ENCODE data around the gene TAF4. TPM values are rescaled to one million over a fixed set of nuclear protein-coding genes. Genes with fewer than 3 reads are reported as not detected.

TAF4 gene
- total RNA-seq, 1 donor from 2014 or later, result 28.1 TPM

DNA sequence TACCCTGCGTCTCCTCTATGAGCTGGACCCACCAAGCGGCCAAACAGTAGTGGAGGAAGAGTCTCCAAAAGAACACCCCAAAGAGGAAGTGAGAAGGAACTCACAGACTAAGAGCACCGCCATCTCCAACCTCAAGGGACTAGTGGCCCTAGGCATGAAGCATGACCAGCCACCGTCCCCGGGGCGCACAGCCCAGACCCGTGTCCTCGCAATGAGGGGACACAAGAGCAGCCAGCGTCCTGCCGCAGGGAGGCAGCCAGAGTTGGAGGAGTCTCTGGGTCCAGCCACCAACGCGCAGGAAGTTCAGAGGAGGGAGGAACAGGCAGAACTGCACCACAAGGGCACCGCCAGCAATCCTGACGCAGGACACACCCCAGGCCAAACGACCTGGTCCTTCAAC, 72.6 kb downstream of the TAF4 start:
- H3K4me1 Mint-ChIP-seq, result no peaks in the 10 kb centered on the region
- TF ChIP-seq, protein P1, sequence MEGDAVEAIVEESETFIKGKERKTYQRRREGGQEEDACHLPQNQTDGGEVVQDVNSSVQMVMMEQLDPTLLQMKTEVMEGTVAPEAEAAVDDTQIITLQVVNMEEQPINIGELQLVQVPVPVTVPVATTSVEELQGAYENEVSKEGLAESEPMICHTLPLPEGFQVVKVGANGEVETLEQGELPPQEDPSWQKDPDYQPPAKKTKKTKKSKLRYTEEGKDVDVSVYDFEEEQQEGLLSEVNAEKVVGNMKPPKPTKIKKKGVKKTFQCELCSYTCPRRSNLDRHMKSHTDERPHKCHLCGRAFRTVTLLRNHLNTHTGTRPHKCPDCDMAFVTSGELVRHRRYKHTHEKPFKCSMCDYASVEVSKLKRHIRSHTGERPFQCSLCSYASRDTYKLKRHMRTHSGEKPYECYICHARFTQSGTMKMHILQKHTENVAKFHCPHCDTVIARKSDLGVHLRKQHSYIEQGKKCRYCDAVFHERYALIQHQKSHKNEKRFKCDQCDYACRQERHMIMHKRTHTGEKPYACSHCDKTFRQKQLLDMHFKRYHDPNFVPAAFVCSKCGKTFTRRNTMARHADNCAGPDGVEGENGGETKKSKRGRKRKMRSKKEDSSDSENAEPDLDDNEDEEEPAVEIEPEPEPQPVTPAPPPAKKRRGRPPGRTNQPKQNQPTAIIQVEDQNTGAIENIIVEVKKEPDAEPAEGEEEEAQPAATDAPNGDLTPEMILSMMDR (IDR thresholded peaks at IDR 0.05; ENCODE audit: unreplicated experiment), result no peak
- peaks cover 80% of the 10 kb centered on the region for H3K36me3 Mint-ChIP-seq
- no peak for DNase-seq (ENCODE audit: low spot score in 2 of 2, unreplicated experiment in 2 of 2)
- H3K9me3 Mint-ChIP-seq, result peaks cover 43% of the 10 kb centered on the region
- H3K27me3 Mint-ChIP-seq (ENCODE audit: low read depth), result no peaks in the 10 kb centered on the region
- H3K4me3 Mint-ChIP-seq, result no peak overlapping the region
- no peak overlapping the region for H3K27ac Mint-ChIP-seq

DNA sequence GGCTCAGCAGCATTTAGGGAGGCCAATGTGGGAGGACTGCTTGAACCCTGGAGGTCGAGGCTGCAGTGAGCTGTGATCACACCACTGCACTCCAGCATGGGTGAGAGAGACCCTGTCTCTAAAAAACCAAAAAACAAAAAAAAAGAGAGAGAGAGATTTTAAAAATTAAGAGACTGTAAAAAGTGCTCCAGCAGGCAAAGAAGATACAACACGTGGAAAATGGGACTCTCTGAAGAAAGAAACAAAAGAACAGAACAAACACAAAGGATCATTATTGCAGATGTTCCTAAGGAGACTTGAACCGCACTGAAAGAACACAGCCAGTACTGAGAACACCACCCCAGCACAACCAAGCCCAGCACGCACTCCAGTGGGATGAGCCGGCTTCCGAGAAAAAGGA, 74.2 kb downstream of the TAF4 start:
- H3K4me1 Mint-ChIP-seq, result no peaks in the 10 kb centered on the region
- no peak overlapping the region for H3K4me3 Mint-ChIP-seq
- DNase-seq (ENCODE audit: low spot score in 2 of 2, unreplicated experiment in 2 of 2), result no peak
- peaks cover 43% of the 10 kb centered on the region for H3K9me3 Mint-ChIP-seq
- TF ChIP-seq, protein P1 (IDR thresholded peaks at IDR 0.05; ENCODE audit: unreplicated experiment), result no peak
- H3K36me3 Mint-ChIP-seq, result peaks cover 78% of the 10 kb centered on the region
- no peak overlapping the region for H3K27ac Mint-ChIP-seq
- no peaks in the 10 kb centered on the region for H3K27me3 Mint-ChIP-seq (ENCODE audit: low read depth)

DNA sequence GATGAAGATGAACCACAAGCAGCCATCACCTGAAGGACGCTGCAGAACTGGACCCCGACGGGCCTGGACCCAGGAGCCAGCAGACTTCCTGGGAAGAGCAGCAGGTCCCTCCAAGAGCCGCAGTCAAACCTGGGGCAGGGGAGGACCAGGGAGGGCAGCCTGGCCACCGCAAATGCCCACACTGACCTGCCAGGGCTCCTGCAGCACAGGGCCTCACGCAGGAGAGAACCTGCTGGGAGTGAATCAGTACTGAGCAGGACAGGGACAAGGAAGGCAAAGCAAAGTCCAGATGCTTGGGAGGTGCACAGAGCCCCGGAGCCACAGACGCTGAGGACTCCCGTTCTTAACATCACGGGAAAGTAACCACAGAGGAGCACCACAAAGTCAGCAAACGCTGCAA, 75.2 kb downstream of the TAF4 start:
- no peaks in the 10 kb centered on the region for H3K4me1 Mint-ChIP-seq
- H3K4me3 Mint-ChIP-seq, result no peak overlapping the region
- TF ChIP-seq, protein P1 (IDR thresholded peaks at IDR 0.05; ENCODE audit: unreplicated experiment), result no peak
- no peak overlapping the region for H3K27ac Mint-ChIP-seq
- H3K27me3 Mint-ChIP-seq (ENCODE audit: low read depth), result no peaks in the 10 kb centered on the region
- peaks cover 73% of the 10 kb centered on the region for H3K36me3 Mint-ChIP-seq
- no peak for DNase-seq (ENCODE audit: low spot score in 2 of 2, unreplicated experiment in 2 of 2)
- H3K9me3 Mint-ChIP-seq, result peaks cover 39% of the 10 kb centered on the region

DNA sequence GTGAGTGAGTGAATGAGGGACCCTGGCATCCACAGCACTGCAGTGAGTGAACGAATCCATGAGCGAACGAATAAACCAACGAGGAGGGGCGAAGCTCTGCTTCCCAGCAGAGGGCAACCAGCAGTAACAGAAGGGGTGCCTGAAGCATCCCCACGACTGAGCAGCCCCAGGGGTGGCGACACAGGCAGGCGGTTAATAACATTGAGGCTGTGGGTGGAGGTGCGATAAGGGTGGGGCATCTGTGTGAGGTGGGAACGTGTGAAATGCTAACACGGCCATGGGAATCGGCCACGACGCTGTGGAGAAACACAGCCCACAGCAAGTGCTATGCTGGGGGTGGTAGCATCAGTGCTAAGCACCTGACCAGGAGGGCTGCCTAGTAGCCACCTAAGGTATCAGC, 75.9 kb downstream of the TAF4 start:
- Mint-ChIP-seq H3K27me3 (ENCODE audit: low read depth) (no peaks in the 10 kb centered on the region), H3K36me3 (peaks cover 67% of the 10 kb centered on the region), H3K27ac (no peak overlapping the region), H3K9me3 (peaks cover 32% of the 10 kb centered on the region), H3K4me3 (no peak overlapping the region), H3K4me1 (no peaks in the 10 kb centered on the region)
- no peak for DNase-seq (ENCODE audit: low spot score in 2 of 2, unreplicated experiment in 2 of 2)
- TF ChIP-seq, protein P1 (IDR thresholded peaks at IDR 0.05; ENCODE audit: unreplicated experiment), result no peak

DNA sequence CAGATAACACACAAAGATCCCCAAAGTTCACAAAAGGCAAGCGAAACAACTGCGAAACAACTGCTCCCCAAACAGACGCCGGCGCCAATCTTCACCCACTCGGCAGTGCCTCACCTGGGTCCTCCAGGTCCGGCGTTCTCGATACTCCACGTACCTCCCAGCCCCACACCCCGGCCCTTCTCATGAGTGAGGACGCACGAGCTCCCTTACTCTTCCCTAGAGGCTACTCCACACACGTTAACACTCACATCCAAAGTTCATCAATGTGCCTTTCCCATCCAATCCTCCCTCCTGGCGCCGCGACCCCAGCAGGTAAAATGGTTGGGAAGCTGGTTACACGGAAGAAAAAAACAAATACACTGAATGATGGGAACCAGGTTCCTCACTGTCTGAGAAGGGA, 77.0 kb downstream of the TAF4 start:
- Mint-ChIP-seq H3K27me3 (ENCODE audit: low read depth) (no peaks in the 10 kb centered on the region), H3K36me3 (peaks cover 64% of the 10 kb centered on the region), H3K27ac (no peak overlapping the region), H3K4me3 (no peak overlapping the region), H3K9me3 (peaks cover 27% of the 10 kb centered on the region), H3K4me1 (no peaks in the 10 kb centered on the region)
- DNase-seq (ENCODE audit: low spot score in 2 of 2, unreplicated experiment in 2 of 2), result no peak
- TF ChIP-seq, protein P1 (IDR thresholded peaks at IDR 0.05; ENCODE audit: unreplicated experiment), result no peak

DNA sequence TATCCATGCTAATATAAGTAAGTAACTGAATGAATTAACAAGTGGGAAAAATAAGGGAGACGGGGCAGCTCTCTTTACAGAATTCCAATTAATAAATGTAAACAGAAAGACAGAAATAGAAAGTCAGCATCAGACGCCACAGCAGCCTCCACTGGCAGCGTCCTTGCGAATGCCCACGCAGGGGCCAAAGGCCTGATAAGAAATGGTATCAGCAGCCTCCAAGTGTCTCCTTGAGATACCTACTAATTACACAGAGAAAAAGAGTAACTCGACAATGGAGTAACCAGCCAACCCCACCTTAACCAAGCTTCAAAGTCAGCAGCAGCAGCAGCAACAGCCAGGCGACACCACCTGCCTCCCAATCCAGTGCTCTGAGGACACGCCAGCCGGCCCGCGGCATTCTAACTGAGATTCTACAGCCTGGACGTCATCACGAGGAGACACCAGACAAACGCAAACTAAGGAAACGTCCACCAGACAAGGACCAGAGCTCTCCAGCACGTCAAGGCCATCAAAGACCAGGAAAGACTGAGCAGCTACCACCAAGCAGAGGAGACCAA, 78.8 kb downstream of the TAF4 start:
- peaks cover 50% of the 10 kb centered on the region for H3K36me3 Mint-ChIP-seq
- H3K9me3 Mint-ChIP-seq, result peaks cover 13% of the 10 kb centered on the region
- no peaks in the 10 kb centered on the region for H3K27me3 Mint-ChIP-seq (ENCODE audit: low read depth)
- TF ChIP-seq, protein P1 (IDR thresholded peaks at IDR 0.05; ENCODE audit: unreplicated experiment), result no peak
- no peak for DNase-seq (ENCODE audit: low spot score in 2 of 2, unreplicated experiment in 2 of 2)
- H3K4me1 Mint-ChIP-seq, result no peaks in the 10 kb centered on the region
- no peak overlapping the region for H3K27ac Mint-ChIP-seq
- H3K4me3 Mint-ChIP-seq, result no peak overlapping the region
